ENCODE measurements around the gene STRADA. TPM values are rescaled to one million over a fixed set of nuclear protein-coding genes. Genes with fewer than 3 reads are reported as not detected.

STRADA gene
- total RNA-seq, 1 donor: 39.5 TPM

GRCh38 chr17:63694229-63694949, 47.2 kb downstream of the STRADA start:
- no peak overlapping the region for H3K4me3 ChIP-seq (ENCODE audit: low read depth, low read length)
- no peak for TF ChIP-seq CTCF (IDR thresholded peaks at IDR 0.05; ENCODE audit: insufficient read depth, low read length)
- DNase-seq (ENCODE audit: low read depth): no peak

GRCh38 chr17:63693411-63694113, 48.0 kb downstream of the STRADA start:
- H3K4me3 ChIP-seq (ENCODE audit: low read depth, low read length): no peak overlapping the region
- no peak for DNase-seq (ENCODE audit: low read depth)
- no peak for TF ChIP-seq CTCF (IDR thresholded peaks at IDR 0.05; ENCODE audit: insufficient read depth, low read length)

DNA sequence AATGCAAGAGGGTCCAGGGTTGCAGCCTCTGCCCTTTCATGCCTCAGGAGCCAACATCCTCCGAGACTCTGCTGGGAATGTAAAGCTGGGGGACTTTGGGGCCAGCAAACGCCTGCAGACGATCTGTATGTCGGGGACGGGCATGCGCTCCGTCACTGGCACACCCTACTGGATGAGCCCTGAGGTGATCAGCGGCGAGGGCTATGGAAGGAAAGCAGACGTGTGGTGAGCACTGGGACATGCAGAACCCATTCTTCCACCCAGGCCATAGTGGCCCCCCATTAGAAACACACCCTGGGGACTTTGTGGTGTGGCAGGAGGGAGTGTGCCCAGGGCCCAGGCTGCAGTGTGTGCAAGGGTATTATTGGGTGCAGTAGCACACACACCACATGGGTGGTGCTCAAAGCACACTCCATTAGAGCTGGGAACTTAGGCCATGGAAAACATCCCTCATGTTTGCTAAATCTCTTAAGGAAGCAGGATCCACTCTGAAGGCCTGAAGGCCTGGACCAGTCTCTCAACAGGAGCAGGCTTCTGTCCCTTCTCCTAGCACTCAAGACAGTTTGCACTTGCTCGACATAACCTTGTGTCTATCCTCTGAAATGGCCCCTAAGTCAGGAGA, 49.3 kb downstream of the STRADA start:
- no peak for DNase-seq (ENCODE audit: low read depth)
- H3K4me3 ChIP-seq (ENCODE audit: low read depth, low read length): no peak overlapping the region
- no peak for TF ChIP-seq CTCF (IDR thresholded peaks at IDR 0.05; ENCODE audit: insufficient read depth, low read length)

- DNase-seq (ENCODE audit: low read depth): no peak
- H3K4me3 ChIP-seq (ENCODE audit: low read depth, low read length): no peak overlapping the region
- no peak for TF ChIP-seq CTCF (IDR thresholded peaks at IDR 0.05; ENCODE audit: insufficient read depth, low read length)
Observed at GRCh38 chr17:63689479-63689878, 52.1 kb downstream of the STRADA start.

- DNase-seq (ENCODE audit: low read depth): no peak
- no peak for TF ChIP-seq CTCF (IDR thresholded peaks at IDR 0.05; ENCODE audit: insufficient read depth, low read length)
- no peak overlapping the region for H3K4me3 ChIP-seq (ENCODE audit: low read depth, low read length)
Observed at GRCh38 chr17:63688396-63689020, 53.1 kb downstream of the STRADA start.

GRCh38 chr17:63686138-63686685, 55.4 kb downstream of the STRADA start:
- no peak for TF ChIP-seq CTCF (IDR thresholded peaks at IDR 0.05; ENCODE audit: insufficient read depth, low read length)
- no peak overlapping the region for H3K4me3 ChIP-seq (ENCODE audit: low read depth, low read length)
- DNase-seq (ENCODE audit: low read depth): no peak

All from fibroblast of the aortic adventitia (primary cell).